Measurements from ENCODE around the gene TEN1. TPM values are rescaled to one million over a fixed set of nuclear protein-coding genes. Genes with fewer than 3 reads are reported as not detected.

Gene TEN1
- total and polyA plus RNA-seq, 2 of the 13 experiments (the other 11 are each of a cell fraction or from before 2014, with no cell fraction given): 18.0 to 21.3 TPM

DNA sequence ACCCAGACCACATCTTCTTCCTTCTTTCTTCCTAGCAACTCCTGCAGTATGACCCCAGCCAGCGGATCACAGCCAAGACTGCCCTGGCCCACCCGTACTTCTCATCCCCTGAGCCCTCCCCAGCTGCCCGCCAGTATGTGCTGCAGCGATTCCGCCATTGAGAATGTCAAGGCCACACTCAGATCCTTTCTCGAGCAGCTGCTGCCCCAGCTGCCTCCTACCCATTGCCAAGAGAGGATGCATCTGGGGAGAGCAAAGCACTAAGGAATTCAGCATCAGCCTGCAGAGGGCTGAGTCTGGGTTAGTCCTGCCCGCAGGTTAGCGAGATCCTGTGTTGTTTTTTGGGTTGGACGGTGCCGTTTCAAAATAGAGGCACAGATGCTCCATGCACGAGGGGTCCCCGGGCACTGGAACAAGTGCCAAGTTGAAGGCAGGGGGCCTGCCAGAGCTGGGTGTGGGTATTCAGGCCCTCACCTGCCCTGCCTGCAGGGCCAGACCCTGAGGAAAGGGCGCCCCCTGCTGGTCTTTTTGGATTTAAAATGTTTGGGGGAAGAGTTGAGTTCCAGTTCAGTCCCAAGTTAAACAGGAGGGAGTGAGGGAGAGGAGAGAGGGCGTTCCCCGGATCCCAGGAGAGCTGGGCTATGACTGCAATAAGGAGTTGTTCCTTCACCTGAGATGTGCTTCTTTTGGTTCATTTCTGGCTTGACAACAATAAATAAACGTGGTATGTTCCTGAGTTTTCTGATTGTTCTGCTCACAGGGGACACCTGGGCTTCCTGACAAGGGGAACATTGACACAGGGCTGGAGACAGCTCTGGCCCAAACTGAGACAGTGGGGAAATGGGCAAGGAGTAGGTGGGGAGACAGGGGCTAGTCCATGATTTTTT, 26.5 kb downstream of the TEN1 start (continued):
- TF ChIP-seq, protein P1, sequence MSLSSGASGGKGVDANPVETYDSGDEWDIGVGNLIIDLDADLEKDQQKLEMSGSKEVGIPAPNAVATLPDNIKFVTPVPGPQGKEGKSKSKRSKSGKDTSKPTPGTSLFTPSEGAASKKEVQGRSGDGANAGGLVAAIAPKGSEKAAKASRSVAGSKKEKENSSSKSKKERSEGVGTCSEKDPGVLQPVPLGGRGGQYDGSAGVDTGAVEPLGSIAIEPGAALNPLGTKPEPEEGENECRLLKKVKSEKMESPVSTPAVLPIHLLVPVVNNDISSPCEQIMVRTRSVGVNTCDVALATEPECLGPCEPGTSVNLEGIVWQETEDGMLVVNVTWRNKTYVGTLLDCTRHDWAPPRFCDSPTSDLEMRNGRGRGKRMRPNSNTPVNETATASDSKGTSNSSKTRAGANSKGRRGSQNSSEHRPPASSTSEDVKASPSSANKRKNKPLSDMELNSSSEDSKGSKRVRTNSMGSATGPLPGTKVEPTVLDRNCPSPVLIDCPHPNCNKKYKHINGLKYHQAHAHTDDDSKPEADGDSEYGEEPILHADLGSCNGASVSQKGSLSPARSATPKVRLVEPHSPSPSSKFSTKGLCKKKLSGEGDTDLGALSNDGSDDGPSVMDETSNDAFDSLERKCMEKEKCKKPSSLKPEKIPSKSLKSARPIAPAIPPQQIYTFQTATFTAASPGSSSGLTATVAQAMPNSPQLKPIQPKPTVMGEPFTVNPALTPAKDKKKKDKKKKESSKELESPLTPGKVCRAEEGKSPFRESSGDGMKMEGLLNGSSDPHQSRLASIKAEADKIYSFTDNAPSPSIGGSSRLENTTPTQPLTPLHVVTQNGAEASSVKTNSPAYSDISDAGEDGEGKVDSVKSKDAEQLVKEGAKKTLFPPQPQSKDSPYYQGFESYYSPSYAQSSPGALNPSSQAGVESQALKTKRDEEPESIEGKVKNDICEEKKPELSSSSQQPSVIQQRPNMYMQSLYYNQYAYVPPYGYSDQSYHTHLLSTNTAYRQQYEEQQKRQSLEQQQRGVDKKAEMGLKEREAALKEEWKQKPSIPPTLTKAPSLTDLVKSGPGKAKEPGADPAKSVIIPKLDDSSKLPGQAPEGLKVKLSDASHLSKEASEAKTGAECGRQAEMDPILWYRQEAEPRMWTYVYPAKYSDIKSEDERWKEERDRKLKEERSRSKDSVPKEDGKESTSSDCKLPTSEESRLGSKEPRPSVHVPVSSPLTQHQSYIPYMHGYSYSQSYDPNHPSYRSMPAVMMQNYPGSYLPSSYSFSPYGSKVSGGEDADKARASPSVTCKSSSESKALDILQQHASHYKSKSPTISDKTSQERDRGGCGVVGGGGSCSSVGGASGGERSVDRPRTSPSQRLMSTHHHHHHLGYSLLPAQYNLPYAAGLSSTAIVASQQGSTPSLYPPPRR (CRISPR knock-in tag; IDR thresholded peaks at IDR 0.05; ENCODE audit: borderline replicate concordance): 0 out of 2 replicates have a peak, but pooled peaks have one; percentile 31
- TF ChIP-seq MAFG (CRISPR knock-in tag; IDR thresholded peaks at IDR 0.05) (no peak), ZNF343 (CRISPR knock-in tag; IDR thresholded peaks at IDR 0.05) (no peak), ZNF224 (CRISPR knock-in tag; IDR thresholded peaks at IDR 0.05) (no peak), HNRNPL (IDR thresholded peaks at IDR 0.05; ENCODE audit: low read depth, low read length) (peak; percentile 81), ZNF335 (CRISPR knock-in tag; IDR thresholded peaks at IDR 0.05) (peak; percentile 96), RFXAP (CRISPR knock-in tag; IDR thresholded peaks at IDR 0.05; ENCODE audit: borderline replicate concordance) (peak; percentile 35; the same call in 1 of the 2 replicates), ZNF205 (CRISPR knock-in tag; IDR thresholded peaks at IDR 0.05) (peak; percentile 61; the same call in 1 of the 2 replicates), ISL2 (CRISPR knock-in tag; IDR thresholded peaks at IDR 0.05) (peak; percentile 48; the same call in 1 of the 2 replicates), ZNF333 (CRISPR knock-in tag; IDR thresholded peaks at IDR 0.05; ENCODE audit: borderline replicate concordance) (peak; percentile 76; the same call in 1 of the 2 replicates), SMAD3 (CRISPR knock-in tag; IDR thresholded peaks at IDR 0.05) (peak; percentile 52; the same call in 1 of the 2 replicates), KAT7 (CRISPR knock-in tag; IDR thresholded peaks at IDR 0.05; ENCODE audit: borderline replicate concordance) (0 out of 2 replicates have a peak, but pooled peaks have one; percentile 31), NR2C2 (CRISPR knock-in tag; IDR thresholded peaks at IDR 0.05; ENCODE audit: borderline replicate concordance) (no peak), ZNF232 (CRISPR knock-in tag; IDR thresholded peaks at IDR 0.05; ENCODE audit: borderline replicate concordance) (no peak)
- TF ChIP-seq, protein P2, sequence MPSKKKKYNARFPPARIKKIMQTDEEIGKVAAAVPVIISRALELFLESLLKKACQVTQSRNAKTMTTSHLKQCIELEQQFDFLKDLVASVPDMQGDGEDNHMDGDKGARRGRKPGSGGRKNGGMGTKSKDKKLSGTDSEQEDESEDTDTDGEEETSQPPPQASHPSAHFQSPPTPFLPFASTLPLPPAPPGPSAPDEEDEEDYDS (CRISPR knock-in tag; IDR thresholded peaks at IDR 0.05): peak; percentile 26; the same call in 1 of the 2 replicates
- TF ChIP-seq, protein P3, sequence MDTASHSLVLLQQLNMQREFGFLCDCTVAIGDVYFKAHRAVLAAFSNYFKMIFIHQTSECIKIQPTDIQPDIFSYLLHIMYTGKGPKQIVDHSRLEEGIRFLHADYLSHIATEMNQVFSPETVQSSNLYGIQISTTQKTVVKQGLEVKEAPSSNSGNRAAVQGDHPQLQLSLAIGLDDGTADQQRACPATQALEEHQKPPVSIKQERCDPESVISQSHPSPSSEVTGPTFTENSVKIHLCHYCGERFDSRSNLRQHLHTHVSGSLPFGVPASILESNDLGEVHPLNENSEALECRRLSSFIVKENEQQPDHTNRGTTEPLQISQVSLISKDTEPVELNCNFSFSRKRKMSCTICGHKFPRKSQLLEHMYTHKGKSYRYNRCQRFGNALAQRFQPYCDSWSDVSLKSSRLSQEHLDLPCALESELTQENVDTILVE (CRISPR knock-in tag; IDR thresholded peaks at IDR 0.05): no peak
- TF ChIP-seq, protein P4, sequence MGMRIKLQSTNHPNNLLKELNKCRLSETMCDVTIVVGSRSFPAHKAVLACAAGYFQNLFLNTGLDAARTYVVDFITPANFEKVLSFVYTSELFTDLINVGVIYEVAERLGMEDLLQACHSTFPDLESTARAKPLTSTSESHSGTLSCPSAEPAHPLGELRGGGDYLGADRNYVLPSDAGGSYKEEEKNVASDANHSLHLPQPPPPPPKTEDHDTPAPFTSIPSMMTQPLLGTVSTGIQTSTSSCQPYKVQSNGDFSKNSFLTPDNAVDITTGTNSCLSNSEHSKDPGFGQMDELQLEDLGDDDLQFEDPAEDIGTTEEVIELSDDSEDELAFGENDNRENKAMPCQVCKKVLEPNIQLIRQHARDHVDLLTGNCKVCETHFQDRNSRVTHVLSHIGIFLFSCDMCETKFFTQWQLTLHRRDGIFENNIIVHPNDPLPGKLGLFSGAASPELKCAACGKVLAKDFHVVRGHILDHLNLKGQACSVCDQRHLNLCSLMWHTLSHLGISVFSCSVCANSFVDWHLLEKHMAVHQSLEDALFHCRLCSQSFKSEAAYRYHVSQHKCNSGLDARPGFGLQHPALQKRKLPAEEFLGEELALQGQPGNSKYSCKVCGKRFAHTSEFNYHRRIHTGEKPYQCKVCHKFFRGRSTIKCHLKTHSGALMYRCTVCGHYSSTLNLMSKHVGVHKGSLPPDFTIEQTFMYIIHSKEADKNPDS (CRISPR knock-in tag; IDR thresholded peaks at IDR 0.05): no peak
- TF ChIP-seq, protein P5, sequence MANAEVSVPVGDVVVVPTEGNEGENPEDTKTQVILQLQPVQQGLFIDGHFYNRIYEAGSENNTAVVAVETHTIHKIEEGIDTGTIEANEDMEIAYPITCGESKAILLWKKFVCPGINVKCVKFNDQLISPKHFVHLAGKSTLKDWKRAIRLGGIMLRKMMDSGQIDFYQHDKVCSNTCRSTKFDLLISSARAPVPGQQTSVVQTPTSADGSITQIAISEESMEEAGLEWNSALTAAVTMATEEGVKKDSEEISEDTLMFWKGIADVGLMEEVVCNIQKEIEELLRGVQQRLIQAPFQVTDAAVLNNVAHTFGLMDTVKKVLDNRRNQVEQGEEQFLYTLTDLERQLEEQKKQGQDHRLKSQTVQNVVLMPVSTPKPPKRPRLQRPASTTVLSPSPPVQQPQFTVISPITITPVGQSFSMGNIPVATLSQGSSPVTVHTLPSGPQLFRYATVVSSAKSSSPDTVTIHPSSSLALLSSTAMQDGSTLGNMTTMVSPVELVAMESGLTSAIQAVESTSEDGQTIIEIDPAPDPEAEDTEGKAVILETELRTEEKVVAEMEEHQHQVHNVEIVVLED (CRISPR knock-in tag; IDR thresholded peaks at IDR 0.05; ENCODE audit: borderline replicate concordance): no peak

Measured in HepG2 (cell line).